ENCODE measurements around the gene MCM8.
A peak's percentile ranks its signal among the peaks of the same experiment; 100 is the strongest.

The MCM8 gene

GRCh38 chr20:5950271-5951031 is at the start of gene MCM8, which contains the start of gene TRMT6:
MCM8 (plus strand) TSS chr20:5950652; CDS start chr20:5952016, 1,364 bp downstream.
TRMT6 (minus strand) TSS chr20:5950533; CDS start chr20:5950405, 128 bp downstream.
- DNase-seq (ENCODE audit: low read depth in 4 of 4, low spot score in 1 of 4) = peak; percentile 90 to 97 (median 95)

DNA sequence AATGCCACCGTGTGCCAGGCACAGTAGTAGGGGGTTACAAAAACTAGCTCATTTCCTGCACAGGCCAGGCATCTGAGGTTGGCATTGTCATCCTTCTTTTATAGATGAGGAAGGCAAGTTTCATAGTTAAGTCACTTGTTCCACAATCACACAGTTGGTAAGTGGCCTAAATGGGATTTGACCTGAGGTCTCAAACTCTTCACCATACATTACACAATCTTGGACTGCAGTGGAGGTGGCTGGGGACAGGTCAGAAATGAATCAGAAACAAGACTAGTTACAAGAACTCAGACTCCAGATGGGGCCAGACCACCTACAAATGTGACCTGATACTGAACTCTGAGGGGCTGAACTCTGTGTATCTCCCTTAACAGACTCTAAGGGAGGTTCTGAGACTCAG is 49.5 kb upstream of the MCM8 start:
- DNase-seq (ENCODE audit: low read depth in 4 of 4, low spot score in 1 of 4) = no peak

DNA sequence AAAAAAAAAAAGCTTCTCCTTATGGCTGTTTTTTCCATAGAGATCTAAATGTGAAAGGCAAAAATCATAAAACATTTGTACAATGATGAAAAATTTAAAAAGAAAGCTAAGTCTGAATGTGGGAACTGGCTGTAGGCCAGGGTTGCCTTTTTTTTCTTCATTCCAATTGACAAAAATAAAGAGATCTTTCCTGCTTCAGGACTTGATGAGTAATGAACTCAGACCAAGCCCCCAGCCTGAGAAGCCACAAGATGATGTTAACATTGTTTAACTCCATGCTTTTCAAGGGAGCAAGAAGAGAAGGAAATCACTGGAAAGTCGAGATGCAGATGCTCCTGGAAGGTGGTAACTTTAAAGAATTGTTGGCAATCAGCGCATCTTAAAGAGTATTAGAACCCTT is 41.5 kb upstream of the MCM8 start:
- no peak for DNase-seq (ENCODE audit: low read depth in 4 of 4, low spot score in 1 of 4)

DNA sequence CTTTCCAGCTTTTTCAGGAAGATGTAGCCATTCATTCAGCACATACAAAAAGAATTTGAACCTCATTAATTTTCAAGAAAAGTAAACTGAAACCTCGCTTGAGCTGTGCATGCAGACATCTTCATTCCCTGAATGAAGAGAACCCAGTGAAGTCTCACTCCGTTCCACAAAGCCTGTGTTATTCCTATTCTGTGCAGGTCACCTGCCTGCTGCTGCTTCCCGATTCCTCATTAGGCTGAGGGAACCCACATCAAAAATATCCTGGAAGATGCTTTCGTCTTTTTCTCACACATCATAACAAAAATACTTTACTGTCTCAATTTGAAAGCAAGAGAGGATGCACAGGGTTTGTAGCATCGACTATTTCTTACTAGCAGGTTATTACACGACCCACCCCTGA is 40.3 kb upstream of the MCM8 start:
- no peak for DNase-seq (ENCODE audit: low read depth in 4 of 4, low spot score in 1 of 4)

DNA sequence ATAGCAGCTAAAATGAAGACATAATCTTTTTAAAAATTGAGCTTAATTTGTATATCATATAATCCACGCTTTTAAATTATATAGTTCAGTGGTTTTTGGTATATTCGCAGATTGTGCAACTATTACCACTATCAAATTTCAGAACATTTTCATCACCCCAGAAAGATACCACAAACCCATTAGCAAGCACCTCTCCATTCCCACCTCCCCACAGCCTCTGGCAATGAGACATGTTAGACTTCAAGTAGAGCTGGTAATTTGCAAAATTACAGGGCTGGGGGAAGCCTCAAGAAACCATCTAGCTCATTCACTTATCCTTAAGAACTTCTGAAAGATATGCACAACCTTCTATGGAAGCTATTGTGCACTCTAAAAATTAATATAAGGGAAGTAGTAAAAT is 37.3 kb upstream of the MCM8 start:
- DNase-seq (ENCODE audit: low read depth in 4 of 4, low spot score in 1 of 4) = no peak

GRCh38 chr20:5914859-5915258 is 35.6 kb upstream of the MCM8 start:
- DNase-seq (ENCODE audit: low read depth in 4 of 4, low spot score in 1 of 4) = no peak

DNA sequence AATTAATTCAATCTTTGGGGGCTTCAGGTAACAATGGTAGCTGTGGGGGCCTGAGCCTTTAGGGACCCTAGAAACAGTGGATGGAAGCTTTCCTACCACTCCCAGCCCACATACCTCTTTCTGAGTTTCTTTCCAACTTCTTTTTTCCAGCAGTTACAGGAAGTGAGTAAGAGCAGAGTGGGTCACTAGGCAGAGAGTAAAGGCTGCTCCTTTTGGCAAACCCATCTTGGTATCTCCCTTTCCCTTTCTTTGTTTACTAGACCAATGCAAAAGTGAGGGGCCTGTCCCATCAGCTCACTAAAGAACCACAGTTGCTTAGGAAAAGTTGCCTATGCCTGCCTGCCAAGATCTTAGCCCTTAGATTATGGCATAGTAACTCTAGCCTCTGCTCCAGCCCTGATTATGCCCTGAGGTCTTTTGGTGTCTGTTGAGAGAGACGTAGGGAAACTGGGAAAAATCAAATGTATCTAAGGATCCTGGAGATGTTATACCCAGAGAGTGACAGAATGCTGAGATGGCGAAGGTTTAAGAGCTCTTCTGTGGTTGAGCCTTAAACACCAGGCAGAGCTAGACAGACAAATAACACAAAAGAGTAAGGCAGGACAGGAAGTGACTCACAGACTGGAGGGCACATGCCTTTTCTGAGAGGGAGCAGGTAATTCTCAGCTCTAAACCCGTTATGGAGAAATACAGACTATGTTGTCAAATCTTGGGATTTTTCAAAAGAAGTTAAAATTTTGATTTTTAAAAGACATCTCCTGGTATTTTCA is 31.4 kb upstream of the MCM8 start:
- DNase-seq (ENCODE audit: low read depth in 4 of 4, low spot score in 1 of 4) = no peak

- DNase-seq (ENCODE audit: low read depth in 4 of 4, low spot score in 1 of 4) = no peak
These were observed 30.6 kb upstream of the MCM8 start for GRCh38 chr20:5919626-5920544.

DNA sequence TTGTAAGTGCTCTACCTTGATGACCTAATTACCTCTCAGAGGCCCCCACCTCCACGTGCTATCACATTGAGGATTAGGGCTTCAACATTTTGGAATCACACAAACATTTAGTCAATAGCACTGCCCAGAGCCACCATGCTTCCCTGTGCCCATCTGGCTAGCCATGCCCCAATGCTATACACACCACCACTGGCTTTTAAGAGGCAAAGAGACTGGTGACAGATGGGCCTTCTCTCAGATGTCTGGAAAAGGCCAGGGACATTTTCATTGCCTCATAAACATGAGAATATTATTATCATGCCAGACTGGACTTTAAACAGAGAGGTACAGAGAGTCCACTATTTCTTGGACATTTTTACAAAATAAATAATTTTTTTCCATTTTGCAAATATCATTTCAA is 29.9 kb upstream of the MCM8 start:
- DNase-seq (ENCODE audit: low read depth in 4 of 4, low spot score in 1 of 4) = no peak

GRCh38 chr20:5923493-5923892 is 27.0 kb upstream of the MCM8 start:
- no peak for DNase-seq (ENCODE audit: low read depth in 4 of 4, low spot score in 1 of 4)

GRCh38 chr20:5925551-5925950 is 24.9 kb upstream of the MCM8 start:
- no peak for DNase-seq (ENCODE audit: low read depth in 4 of 4, low spot score in 1 of 4)

DNA sequence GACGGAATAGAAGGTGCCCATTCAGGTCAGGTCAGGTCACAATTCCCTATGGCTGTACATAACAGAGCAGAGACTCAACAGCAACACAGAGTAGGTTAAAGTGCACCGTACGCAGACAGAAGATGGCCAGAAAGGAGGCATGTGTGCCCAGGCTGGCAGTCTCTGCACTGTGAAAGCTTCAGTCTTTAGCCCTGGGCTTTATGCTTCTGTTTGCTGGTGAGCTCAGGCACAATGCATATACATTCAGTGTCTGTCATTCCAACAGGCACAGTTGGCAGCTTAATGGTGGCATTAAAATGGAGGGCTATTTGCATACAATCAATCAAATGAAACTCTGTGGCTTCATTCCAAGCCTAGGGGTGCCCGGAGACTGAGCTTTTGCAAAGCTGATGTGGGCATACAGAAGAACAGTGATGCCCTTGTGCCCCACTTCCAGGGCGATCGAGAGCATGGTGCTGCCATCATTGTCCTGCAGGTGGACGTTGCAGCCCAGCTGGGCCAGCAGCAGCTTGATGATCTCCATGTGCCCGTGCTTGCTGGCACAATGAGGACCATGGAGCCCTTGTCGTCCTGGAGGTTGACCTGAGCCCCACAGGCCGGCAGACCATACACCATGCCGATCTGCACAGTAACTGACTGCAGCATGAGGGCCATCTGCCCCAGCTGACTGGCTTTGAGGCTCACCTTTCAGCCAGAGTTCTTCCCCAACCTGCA is 22.5 kb upstream of the MCM8 start:
- no peak for DNase-seq (ENCODE audit: low read depth in 4 of 4, low spot score in 1 of 4)

DNA sequence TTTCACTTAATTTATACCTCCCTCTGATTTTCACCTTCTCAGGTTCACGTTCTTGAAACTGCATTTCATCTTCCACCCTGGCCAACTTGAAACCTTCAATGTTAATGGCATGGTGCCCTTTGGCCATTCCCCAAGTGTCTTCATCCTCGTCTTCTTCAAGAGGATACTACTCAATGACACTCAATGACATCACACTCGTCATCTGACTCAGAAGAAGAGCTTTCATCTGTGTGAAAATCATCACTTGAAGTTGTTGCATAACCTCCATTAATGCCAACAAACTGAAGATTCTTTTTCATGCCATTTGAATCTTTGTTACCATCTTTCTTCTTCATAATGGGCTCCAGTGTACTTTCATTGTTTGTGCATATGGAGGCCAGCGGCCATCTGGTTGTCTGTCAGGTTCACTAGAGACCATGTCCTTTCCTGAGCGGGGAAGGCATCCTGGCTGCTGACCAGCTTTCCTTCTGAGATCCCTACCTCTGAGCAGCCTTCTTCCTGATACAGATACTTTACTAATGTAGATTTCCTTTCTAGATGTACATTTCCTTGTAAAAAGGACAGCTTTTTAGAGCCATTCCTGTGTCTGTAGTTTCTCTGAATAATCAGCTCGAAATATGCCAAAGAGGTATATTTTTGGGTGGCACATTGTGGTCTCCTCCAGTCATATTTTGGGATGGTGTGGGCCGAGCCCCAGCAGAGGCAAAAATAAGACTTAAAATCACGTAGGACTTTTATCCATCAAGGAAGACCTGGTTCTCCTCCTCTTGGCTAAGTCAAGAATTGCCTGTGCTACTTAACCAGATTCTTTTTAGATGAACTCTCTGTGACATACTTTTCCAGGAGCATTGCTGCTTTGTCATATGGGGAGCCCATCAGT is 21.4 kb upstream of the MCM8 start:
- no peak for DNase-seq (ENCODE audit: low read depth in 4 of 4, low spot score in 1 of 4)

GRCh38 chr20:5931411-5931810 is 19.0 kb upstream of the MCM8 start:
- DNase-seq (ENCODE audit: low read depth in 4 of 4, low spot score in 1 of 4) = no peak

- DNase-seq (ENCODE audit: low read depth in 4 of 4, low spot score in 1 of 4) = no peak
These were observed 17.7 kb upstream of the MCM8 start for GRCh38 chr20:5932796-5933195.

GRCh38 chr20:5933802-5934436 is 16.5 kb upstream of the MCM8 start:
- no peak for DNase-seq (ENCODE audit: low read depth in 4 of 4, low spot score in 1 of 4)

GRCh38 chr20:5935384-5935783 is 15.1 kb upstream of the MCM8 start:
- DNase-seq (ENCODE audit: low read depth in 4 of 4, low spot score in 1 of 4) = no peak

- DNase-seq (ENCODE audit: low read depth in 4 of 4, low spot score in 1 of 4) = no peak
These were observed 14.2 kb upstream of the MCM8 start for GRCh38 chr20:5936238-5936637.

DNA sequence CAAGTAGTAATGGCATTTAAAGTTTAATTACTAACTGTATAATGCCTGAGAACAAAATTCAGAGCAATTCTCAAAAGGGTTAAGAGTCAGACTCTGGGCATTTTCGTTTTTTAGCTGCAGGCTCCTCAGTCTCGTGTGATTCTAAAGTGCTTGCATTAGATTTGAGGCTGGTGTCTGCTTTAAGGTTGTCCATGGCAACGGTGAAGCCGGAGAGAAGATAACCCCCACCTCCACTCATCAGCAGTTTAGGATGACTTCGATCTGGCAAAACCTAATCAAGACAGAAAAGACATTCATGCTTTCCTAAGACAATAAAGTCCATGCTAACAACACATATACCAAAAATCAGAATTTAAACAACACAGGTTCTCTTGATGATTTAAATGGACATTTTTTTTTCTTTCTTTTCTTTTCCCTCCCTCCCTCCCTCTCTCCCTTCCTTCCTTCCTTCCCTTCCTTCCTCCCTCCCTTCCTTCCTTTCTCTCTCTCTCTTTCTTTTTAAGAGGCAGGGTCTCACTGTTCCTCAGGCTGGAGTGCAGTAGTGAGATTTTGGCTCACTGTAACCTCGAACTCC is 11.9 kb upstream of the MCM8 start:
- DNase-seq (ENCODE audit: low read depth in 4 of 4, low spot score in 1 of 4) = no peak
